NCI-H1694 (cell line): ENCODE data around the gene USP17L28.
"Not testable (repeated sequence)": the region's sequence is repeated elsewhere in the genome, so short reads cannot be mapped to it uniquely, and the experiment has no call there.

Source experiments
- DNase-seq: peaks from one replicate; lab custom pipeline; 2025; lab: John Stamatoyannopoulos, UW

The USP17L28 gene, protein sequence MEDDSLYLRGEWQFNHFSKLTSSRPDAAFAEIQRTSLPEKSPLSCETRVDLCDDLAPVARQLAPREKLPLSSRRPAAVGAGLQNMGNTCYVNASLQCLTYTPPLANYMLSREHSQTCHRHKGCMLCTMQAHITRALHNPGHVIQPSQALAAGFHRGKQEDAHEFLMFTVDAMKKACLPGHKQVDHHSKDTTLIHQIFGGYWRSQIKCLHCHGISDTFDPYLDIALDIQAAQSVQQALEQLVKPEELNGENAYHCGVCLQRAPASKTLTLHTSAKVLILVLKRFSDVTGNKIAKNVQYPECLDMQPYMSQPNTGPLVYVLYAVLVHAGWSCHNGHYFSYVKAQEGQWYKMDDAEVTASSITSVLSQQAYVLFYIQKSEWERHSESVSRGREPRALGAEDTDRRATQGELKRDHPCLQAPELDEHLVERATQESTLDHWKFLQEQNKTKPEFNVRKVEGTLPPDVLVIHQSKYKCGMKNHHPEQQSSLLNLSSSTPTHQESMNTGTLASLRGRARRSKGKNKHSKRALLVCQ

DNA sequence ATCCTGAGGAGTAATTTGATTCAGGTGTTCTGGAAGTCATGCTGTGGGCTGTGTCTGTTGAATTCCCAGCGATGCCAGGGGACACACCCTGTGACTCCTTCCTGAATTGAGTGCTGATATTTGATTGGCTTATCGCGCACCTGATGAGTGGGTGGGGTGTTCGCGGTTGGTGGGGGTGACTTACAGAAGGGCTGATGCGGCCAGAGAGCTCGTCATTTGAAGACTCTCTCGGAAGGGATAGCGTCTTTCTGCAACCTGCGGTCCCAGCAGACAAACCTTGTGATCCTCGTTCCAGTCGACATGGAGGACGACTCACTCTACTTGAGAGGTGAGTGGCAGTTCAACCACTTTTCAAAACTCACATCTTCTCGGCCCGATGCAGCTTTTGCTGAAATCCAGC, at the start of gene USP17L28:
Gene USP17L28, plus strand, starts transcription at position 301 of the 400 bp plus-strand sequence. Its CDS starts 0 bp downstream, at position 301.
- DNase-seq, result not testable (repeated sequence)

GRCh38 chr4:9324191-9324590, 24.5 kb upstream of the USP17L28 start:
- not testable (repeated sequence) for DNase-seq

DNA sequence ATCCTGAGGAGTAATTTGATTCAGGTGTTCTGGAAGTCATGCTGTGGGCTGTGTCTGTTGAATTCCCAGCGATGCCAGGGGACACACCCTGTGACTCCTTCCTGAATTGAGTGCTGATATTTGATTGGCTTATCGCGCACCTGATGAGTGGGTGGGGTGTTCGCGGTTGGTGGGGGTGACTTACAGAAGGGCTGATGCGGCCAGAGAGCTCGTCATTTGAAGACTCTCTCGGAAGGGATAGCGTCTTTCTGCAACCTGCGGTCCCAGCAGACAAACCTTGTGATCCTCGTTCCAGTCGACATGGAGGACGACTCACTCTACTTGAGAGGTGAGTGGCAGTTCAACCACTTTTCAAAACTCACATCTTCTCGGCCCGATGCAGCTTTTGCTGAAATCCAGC, 23.8 kb upstream of the USP17L28 start, which contains the start of gene USP17L24:
Gene USP17L24, plus strand, starts transcription at position 301 of the 400 bp plus-strand sequence. Its CDS starts 0 bp downstream, at position 301.
- not testable (repeated sequence) for DNase-seq

DNA sequence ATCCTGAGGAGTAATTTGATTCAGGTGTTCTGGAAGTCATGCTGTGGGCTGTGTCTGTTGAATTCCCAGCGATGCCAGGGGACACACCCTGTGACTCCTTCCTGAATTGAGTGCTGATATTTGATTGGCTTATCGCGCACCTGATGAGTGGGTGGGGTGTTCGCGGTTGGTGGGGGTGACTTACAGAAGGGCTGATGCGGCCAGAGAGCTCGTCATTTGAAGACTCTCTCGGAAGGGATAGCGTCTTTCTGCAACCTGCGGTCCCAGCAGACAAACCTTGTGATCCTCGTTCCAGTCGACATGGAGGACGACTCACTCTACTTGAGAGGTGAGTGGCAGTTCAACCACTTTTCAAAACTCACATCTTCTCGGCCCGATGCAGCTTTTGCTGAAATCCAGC, 19.1 kb upstream of the USP17L28 start, which contains the start of gene USP17L25:
Gene USP17L25, plus strand, starts transcription at position 301 of the 400 bp plus-strand sequence. Its CDS starts 0 bp downstream, at position 301.
- not testable (repeated sequence) for DNase-seq

DNA sequence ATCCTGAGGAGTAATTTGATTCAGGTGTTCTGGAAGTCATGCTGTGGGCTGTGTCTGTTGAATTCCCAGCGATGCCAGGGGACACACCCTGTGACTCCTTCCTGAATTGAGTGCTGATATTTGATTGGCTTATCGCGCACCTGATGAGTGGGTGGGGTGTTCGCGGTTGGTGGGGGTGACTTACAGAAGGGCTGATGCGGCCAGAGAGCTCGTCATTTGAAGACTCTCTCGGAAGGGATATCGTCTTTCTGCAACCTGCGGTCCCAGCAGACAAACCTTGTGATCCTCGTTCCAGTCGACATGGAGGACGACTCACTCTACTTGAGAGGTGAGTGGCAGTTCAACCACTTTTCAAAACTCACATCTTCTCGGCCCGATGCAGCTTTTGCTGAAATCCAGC, 14.3 kb upstream of the USP17L28 start, which contains the start of gene USP17L26:
Gene USP17L26, plus strand, starts transcription at position 301 of the 400 bp plus-strand sequence. Its CDS starts 0 bp downstream, at position 301.
- not testable (repeated sequence) for DNase-seq

DNA sequence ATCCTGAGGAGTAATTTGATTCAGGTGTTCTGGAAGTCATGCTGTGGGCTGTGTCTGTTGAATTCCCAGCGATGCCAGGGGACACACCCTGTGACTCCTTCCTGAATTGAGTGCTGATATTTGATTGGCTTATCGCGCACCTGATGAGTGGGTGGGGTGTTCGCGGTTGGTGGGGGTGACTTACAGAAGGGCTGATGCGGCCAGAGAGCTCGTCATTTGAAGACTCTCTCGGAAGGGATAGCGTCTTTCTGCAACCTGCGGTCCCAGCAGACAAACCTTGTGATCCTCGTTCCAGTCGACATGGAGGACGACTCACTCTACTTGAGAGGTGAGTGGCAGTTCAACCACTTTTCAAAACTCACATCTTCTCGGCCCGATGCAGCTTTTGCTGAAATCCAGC, 9.6 kb upstream of the USP17L28 start, which contains the start of gene USP17L5:
Gene USP17L5, plus strand, starts transcription at position 301 of the 400 bp plus-strand sequence. Its CDS starts 0 bp downstream, at position 301.
- DNase-seq, result not testable (repeated sequence)

GRCh38 chr4:9343848-9344247, 4.8 kb upstream of the USP17L28 start, which contains the start of gene USP17L27:
USP17L27 (plus strand) TSS chr4:9344148; CDS start chr4:9344148, 0 bp downstream.
- DNase-seq, result not testable (repeated sequence)

DNA sequence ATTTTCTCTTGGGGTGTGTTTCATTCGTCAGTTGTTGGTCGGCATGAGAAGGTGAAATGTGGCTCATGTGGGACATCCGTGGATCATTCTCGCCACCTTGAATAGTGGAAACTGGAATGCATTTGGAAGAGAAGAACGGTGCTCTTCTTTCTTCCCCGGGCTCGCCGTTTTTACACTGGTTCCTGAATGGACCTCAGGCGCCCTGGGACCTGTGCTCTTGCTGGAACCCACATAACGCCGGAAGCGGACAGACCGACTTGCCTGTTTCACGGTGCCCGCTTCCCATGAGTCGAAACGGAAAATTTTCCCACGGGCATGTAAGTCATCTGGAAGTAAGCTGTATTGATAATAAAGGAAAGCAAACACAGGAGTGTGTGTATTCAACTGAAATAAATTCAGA, 2.2 kb downstream of the USP17L28 start:
- not testable (repeated sequence) for DNase-seq

- not testable (repeated sequence) for DNase-seq
Observed at GRCh38 chr4:9353338-9353737, 4.6 kb downstream of the USP17L28 start, which contains the start of gene USP17L29. USP17L29 (plus strand) TSS chr4:9353638; CDS start chr4:9353638, 0 bp downstream.

DNA sequence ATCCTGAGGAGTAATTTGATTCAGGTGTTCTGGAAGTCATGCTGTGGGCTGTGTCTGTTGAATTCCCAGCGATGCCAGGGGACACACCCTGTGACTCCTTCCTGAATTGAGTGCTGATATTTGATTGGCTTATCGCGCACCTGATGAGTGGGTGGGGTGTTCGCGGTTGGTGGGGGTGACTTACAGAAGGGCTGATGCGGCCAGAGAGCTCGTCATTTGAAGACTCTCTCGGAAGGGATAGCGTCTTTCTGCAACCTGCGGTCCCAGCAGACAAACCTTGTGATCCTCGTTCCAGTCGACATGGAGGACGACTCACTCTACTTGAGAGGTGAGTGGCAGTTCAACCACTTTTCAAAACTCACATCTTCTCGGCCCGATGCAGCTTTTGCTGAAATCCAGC, 14.1 kb downstream of the USP17L28 start, which contains the start of gene USP17L30:
Gene USP17L30, plus strand, starts transcription at position 301 of the 400 bp plus-strand sequence. Its CDS starts 0 bp downstream, at position 301.
- not testable (repeated sequence) for DNase-seq

- DNase-seq, result not testable (repeated sequence)
Observed at GRCh38 chr4:9379881-9380280, 31.2 kb downstream of the USP17L28 start.

GRCh38 chr4:9381012-9381534, 32.4 kb downstream of the USP17L28 start:
- DNase-seq, result not testable (repeated sequence)

DNA sequence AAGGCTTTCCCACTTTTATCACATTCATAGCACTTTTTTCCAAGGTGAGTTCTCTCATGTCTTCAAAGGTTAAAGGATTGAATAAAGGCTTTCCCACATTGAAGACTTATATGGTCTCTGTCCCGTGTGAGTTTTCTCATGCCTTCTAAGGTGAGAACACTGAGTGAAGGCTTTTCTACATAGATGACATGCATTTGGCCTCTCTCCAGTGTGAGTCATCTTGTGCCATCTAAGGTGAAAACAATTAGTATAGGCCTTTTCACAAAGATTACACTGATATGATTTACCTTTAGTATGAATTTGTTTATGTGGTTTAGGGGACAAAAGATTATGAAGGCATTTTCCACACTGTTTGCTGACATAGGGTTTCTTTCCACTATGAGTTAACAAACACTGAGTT, 35.4 kb downstream of the USP17L28 start:
- DNase-seq, result no peak

DNA sequence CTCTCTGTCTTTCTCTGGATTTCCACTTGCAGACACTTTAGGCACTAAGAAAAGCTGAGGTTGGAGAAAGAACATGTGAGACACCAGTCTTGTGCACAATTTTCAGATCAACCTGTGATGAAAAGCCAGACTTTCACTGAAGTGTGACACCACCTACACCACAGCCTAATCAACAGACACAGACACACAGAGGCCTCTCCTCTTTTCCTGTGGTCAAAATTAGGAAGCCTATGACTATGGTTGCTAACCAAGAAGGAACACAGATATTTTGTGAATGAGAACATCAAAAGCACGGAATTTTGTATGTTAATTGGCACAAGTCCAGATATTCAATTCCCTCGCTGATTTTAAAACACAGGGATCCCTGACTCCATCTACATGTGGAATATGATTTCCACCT, 40.3 kb downstream of the USP17L28 start:
- DNase-seq, result not testable (repeated sequence)
